Right lobe of liver (tissue), 4 donors: ENCODE results near the gene SPOCK1.

Experiments
- CTCF ChIP-seq, 4 donors: fragments of 200-600 bp in 3 of 4; fragments of 450-650 bp in 1 of 4; IDR thresholded peaks; one replicate each; pipeline versions ENCODE4 v1.5.1 to v1.8.0; 2016 to 2022; ENCODE audit warnings: antibody characterized with exemption in 4 of 4, mild to moderate bottlenecking in 2 of 4
- POLR2A ChIP-seq: fragments of 450-650 bp; IDR thresholded peaks from one replicate; pipeline ENCODE4 v1.6.1; 2017; ENCODE audit warnings: antibody characterized with exemption, mild to moderate bottlenecking
- donor health status: DM: no; HTN: no; CAD: no.
- donor health status: DM: no; HTN: no; CAD: no.
- donor health status: DM: no; HTN: yes; CAD: no.

DNA sequence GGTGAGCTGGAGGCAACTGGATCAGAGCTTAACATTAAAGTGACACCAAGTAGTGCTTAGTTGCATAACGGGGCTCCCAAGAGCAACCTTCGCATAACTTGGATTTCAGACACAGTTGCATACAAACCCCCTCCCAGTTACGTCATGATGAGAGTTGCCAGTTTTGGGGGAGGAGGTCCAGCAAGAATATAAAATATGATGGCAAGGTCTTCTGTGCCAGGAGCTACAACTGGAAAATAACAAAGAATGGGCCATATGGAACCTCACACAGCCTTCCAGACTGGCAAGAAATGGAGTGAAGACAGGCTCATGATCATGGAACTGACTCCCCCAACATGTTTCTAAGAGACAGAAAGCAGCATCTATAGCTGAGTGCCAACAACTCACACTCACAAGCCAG lies 8.5 kb downstream of the SPOCK1 start:
- TF ChIP-seq CTCF (IDR thresholded peaks at IDR 0.05) (no peak), POLR2A (no peak)
